Endothelial cell of hepatic sinusoid (primary cell): ENCODE data around the gene RAB11A.

Experiments used
- in situ Hi-C: cut with HindIII; loops from 2 replicates; pipeline ENCODE4 v1.10.0; 2017; ENCODE audit warnings: low sequenced_read_pairs

RAB11A gene

GRCh38 chr15:65935391-65935790 is 66.1 kb downstream of the RAB11A start:
- in situ Hi-C loops = no loop called here

DNA sequence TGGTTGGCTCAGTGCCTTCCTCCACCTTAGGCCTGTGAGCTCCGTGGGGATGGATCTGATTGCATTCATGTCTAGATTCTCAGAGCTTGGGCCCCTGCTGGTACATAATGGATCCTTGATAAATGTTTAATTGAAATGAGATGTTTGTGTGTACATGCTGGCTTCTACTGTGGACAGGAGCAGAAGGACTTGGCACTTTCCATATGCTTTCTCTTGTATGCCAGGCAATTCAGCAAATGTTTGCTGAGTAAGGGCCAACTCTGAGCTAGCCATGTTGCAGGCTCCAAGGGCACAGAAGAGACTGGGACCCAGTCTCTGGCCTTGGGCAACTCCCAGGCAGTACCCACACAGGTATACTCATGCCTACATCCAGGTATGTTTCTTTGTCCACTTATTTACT is 67.0 kb downstream of the RAB11A start:
- in situ Hi-C loops = no loop called here

GRCh38 chr15:65937054-65937453 is 67.8 kb downstream of the RAB11A start:
- in situ Hi-C loops = no loop called here

- in situ Hi-C loops = no loop called here
These were observed 68.2 kb downstream of the RAB11A start for GRCh38 chr15:65937476-65937875.

- in situ Hi-C loops = no loop called here
These were observed 69.3 kb downstream of the RAB11A start for GRCh38 chr15:65938604-65939003.

GRCh38 chr15:65939901-65940617 is 70.8 kb downstream of the RAB11A start:
- in situ Hi-C loops = no loop called here

DNA sequence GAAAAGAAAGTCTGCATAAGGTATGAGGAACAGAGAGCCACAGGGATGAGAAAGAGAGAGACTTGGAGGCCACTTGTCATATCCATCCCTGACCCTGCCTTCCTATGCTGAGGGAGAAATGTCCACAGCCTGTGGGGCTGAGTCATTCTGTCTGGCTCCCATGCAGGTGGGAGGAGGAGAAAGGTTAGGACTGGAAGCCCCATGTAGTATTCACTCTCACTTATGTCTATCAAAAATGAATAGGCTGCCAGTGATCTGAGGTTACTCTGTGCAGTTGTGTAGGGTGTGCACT is 71.3 kb downstream of the RAB11A start:
- in situ Hi-C loops = no loop called here
